Measurements from ENCODE around the gene GP1BB. TPM values are rescaled to one million over a fixed set of nuclear protein-coding genes. Genes with fewer than 3 reads are reported as not detected.

GP1BB gene
- total and polyA plus RNA-seq, 2 of the 13 experiments (the other 11 are each of a cell fraction or from before 2014, with no cell fraction given): not detected

- TF ChIP-seq NFYC (CRISPR knock-in tag; IDR thresholded peaks at IDR 0.05): no peak
- TF ChIP-seq THAP11 (CRISPR knock-in tag; IDR thresholded peaks at IDR 0.05): peak; percentile 64; the same call in 1 of the 2 replicates
- peak; percentile 87 for TF ChIP-seq HDAC2 (CRISPR knock-in tag; IDR thresholded peaks at IDR 0.05)
- TF ChIP-seq ZNF276 (CRISPR knock-in tag; IDR thresholded peaks at IDR 0.05; ENCODE audit: low read depth): 0 out of 2 replicates have a peak, but pooled peaks have one; percentile 74
- no peak for TF ChIP-seq ZNF343 (CRISPR knock-in tag; IDR thresholded peaks at IDR 0.05)
- no peak for TF ChIP-seq NFIB (CRISPR knock-in tag; IDR thresholded peaks at IDR 0.05; ENCODE audit: borderline replicate concordance)
- TF ChIP-seq SOX6 (IDR thresholded peaks at IDR 0.05): no peak
- peak; percentile 92 for TF ChIP-seq SOX6 (CRISPR knock-in tag; IDR thresholded peaks at IDR 0.05)
- TF ChIP-seq ZNF530 (CRISPR knock-in tag; IDR thresholded peaks at IDR 0.05; ENCODE audit: low read depth): no peak
- TF ChIP-seq HOXA5 (CRISPR knock-in tag; IDR thresholded peaks at IDR 0.05): 0 out of 2 replicates have a peak, but pooled peaks have one; percentile 25
- 0 out of 2 replicates have a peak, but pooled peaks have one; percentile 55 for TF ChIP-seq RNF219 (CRISPR knock-in tag; IDR thresholded peaks at IDR 0.05)
- peak; percentile 84 for TF ChIP-seq ZNF547 (CRISPR knock-in tag; IDR thresholded peaks at IDR 0.05)
- TF ChIP-seq TFDP2 (CRISPR knock-in tag; IDR thresholded peaks at IDR 0.05): peak; percentile 51
- peak; percentile 77 for TF ChIP-seq ZGPAT (CRISPR knock-in tag; IDR thresholded peaks at IDR 0.05)
- peak; percentile 74; the same call in 1 of the 2 replicates for TF ChIP-seq ZNF580 (CRISPR knock-in tag; IDR thresholded peaks at IDR 0.05; ENCODE audit: borderline replicate concordance, low read depth)
- TF ChIP-seq TBX2 (CRISPR knock-in tag; IDR thresholded peaks at IDR 0.05; ENCODE audit: borderline replicate concordance): peak; percentile 88
- no peak for TF ChIP-seq NONO (IDR thresholded peaks at IDR 0.05)
- peak; percentile 92 for TF ChIP-seq NONO (CRISPR knock-in tag; conservative IDR thresholded peaks at IDR 0.05)
- TF ChIP-seq PLRG1 (conservative IDR thresholded peaks at IDR 0.05): no peak
- 0 out of 2 replicates have a peak, but pooled peaks have one; percentile 64 for TF ChIP-seq SRY (CRISPR knock-in tag; IDR thresholded peaks at IDR 0.05)
- no peak for TF ChIP-seq ZNF260 (CRISPR knock-in tag; IDR thresholded peaks at IDR 0.05; ENCODE audit: borderline replicate concordance, low read depth)
- TF ChIP-seq GMEB1 (CRISPR knock-in tag; IDR thresholded peaks at IDR 0.05; ENCODE audit: borderline replicate concordance): peak; percentile 78; the same call in 1 of the 2 replicates
Observed at GRCh38 chr22:19730655-19731360, 7.5 kb downstream of the GP1BB start (continued).

All from HepG2 (cell line).